Measurements from ENCODE around the gene MYO3B.
"Not testable (repeated sequence)": the region's sequence is repeated elsewhere in the genome, so short reads cannot be mapped to it uniquely, and the experiment has no call there.

Gene MYO3B

DNA sequence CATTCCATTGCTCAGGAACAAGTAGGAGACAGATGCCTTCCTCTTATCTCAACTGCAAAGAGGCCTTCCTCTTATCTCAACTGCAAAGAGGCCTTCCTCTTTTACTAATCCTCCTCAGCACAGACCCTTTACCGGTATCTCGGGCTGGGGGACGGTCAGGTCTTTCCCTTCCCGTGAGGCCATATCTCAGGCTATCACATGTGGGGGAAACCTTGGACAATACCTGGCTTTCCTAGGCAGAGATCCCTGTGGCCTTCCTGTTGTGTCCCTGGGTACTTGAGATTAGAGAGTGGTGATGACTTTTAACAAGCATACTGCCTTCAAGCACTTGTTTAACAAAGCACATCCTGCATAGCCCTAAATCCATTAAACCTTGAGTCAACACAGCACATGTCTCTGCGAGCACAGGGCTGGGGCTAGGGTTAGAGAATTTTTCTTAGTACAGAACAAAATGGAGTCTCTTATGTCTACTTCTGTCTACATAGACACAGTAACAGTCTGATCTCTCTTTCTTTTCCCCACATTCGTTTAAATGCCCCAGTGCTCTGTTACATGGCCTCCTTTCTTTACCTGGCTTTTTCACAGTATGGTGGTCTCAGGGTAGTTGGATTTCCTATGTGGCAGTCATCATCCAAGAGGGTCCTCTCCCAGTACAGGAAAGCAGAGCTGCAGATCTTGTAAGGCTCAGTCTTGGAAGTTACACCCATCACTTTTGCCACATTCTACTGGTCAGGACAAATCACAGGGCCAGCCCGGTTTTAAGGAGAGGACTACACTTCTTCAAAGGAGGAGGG is 86.0 kb downstream of the MYO3B start:
- FAIRE-seq, result not testable (repeated sequence)

DNA sequence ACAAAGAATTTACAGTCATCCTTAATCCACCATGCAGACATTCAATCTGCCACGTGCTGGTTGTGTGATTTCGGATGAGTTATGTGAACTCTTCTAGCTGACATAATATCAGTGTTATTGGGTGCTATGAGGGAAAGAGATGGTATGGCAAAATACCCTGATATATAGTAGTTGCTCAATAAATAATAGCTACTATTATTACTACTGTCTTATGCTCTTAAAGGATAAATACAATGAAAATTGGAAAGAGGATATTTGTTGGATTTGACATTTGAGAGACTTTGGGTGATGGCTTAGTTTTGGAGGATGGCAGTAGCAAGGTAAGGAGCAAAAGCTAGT is 86.5 kb downstream of the MYO3B start:
- FAIRE-seq, result no peak

- no peak for FAIRE-seq
These were observed 86.9 kb downstream of the MYO3B start for GRCh38 chr2:170264865-170265264.

GRCh38 chr2:170265321-170265720 is 87.4 kb downstream of the MYO3B start:
- FAIRE-seq, result no peak

- FAIRE-seq, result no peak
These were observed 88.4 kb downstream of the MYO3B start for GRCh38 chr2:170266358-170266757.

GRCh38 chr2:170267071-170267470 is 89.1 kb downstream of the MYO3B start:
- FAIRE-seq, result no peak

GRCh38 chr2:170270278-170270864 is 92.4 kb downstream of the MYO3B start:
- no peak for FAIRE-seq

GRCh38 chr2:170271340-170271739 is 93.4 kb downstream of the MYO3B start:
- no peak for FAIRE-seq

GRCh38 chr2:170276056-170276455 is 98.1 kb downstream of the MYO3B start:
- no peak for FAIRE-seq

DNA sequence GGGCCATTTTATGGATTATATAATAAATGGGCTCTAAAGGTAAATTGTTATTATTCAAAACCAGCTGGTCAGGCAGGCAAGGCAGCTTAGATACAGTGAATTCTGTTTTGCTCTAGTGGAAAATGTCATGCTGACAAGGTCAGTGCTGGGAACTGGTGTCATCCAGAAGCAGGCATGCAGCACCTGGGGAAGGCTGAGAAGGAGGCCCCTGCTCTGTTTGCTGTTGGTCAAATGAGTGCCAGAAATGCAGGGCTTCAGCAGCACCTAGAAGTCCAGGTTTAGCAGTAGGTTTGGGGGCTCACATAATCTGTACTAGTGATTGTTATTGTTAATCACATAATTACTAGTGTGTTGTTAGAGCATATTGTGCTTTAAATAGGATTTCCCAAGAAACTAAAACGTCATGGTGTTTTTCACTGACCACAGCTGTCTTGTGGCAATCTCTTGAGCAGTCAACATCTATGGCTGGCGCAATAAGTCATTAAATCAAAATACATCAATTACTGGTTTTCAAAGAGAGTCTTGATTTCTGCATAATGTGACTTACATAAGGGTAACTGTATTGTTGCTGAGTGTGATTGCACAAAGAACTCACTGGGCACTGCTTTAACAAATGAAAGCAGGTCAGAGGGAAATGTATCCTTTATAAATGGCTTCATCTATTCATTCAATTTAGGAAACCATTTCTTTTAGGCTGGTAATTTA is 99.1 kb downstream of the MYO3B start:
- FAIRE-seq, result no peak

DNA sequence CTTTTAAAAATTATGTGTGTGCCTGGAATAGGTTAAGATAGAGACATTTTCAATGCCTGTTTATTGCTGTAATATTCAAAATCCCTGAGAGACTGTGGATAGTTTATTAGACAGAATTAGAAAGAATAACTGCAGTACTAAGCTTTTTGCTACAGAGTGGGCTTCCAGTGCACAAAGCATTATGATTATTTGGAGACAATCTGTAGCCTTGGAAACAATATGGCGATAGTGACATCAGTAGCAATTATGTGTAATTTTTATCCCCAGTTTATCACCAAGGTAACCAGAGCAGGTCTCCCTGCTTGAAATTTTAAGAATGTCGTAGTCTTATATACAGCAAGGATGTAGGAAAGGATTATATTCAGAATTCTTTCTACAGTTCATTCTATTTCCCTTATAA is 100.0 kb downstream of the MYO3B start:
- FAIRE-seq, result no peak

- FAIRE-seq, result not testable (repeated sequence)
These were observed 101.7 kb downstream of the MYO3B start for GRCh38 chr2:170279615-170280014.

DNA sequence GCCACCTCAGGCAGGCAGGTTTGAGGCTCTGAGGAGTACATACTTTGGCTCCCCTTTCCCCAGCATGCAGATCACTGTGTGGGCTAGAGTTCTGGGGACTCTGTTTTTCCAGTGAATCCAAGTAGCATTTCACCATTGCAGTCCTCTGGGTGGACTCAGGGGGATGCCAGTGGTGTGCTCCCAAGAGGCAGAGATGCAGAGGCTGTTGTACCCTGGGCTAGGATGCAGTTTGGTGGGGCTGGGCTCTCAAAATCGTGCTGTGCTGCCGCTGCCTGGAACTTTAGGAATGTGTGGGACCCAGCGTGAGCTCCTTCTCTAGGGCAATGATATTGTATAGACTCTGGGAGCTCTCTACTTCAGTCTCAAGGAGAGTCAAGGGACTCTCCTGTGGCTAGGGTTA is 104.9 kb downstream of the MYO3B start:
- no peak for FAIRE-seq

- FAIRE-seq, result no peak
These were observed 106.3 kb downstream of the MYO3B start for GRCh38 chr2:170284205-170284604.

- FAIRE-seq, result no peak
These were observed 110.9 kb downstream of the MYO3B start for GRCh38 chr2:170288859-170289258.

DNA sequence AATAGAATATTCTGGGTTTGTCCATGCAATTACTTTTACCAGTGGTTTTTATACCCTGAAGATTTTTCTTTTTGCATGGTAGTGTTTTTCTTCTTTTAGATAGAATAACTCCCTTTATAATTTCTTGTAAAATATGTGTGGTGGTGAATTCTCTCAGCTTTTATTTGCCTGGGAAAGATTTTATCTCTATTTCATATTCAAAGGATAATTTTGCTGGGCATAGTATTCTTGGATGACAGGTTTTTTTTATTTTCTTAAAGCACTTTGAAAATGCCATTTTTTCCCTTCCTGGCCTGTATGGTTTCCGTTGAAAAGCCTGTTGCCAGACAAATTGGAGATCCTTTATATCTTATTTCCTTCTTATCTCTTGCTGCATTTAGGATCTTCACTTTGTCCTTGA is 113.5 kb downstream of the MYO3B start:
- FAIRE-seq, result no peak

DNA sequence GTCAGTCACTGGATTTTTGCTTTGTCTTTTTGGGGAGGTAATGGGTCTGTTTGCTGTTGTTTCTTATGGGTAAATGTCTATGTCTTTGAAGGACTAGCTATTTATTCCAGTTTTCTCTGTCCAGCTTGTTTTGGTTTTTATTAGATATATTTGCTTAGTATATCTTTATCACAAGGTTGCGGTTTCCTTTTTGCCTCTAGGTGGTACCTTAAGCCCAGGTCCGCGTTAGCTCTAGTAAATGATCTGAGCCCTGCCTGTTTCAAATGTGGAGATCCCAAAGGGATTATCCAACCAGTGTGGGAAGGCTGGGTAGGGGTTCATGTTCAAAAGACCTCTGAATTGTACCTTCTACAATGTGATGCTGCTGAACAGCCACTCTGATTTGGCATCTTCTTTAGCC is 114.5 kb downstream of the MYO3B start:
- no peak for FAIRE-seq

DNA sequence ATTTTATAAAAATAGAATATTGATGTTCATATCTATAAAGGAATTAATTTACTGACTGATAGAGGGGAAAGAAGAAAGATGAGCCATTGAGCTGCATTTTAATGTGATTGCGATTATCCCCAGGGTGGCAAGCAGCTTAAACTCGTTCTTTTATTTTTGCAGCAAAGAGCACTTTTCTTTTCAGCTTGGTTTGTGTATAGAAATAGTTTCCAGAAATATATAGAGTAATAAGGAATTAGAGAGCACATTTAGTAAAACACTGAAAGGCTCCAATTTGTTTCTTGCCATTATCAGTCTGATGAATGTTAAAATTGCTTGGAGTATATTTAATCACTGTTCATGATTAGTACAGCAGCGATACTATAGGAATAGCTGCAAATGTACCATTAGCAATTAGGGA is 119.5 kb downstream of the MYO3B start:
- no peak for FAIRE-seq

- FAIRE-seq, result no peak
These were observed 120.2 kb downstream of the MYO3B start for GRCh38 chr2:170298115-170298514.

- FAIRE-seq, result peak; percentile 49
These were observed 121.0 kb downstream of the MYO3B start for GRCh38 chr2:170298861-170299429.

DNA sequence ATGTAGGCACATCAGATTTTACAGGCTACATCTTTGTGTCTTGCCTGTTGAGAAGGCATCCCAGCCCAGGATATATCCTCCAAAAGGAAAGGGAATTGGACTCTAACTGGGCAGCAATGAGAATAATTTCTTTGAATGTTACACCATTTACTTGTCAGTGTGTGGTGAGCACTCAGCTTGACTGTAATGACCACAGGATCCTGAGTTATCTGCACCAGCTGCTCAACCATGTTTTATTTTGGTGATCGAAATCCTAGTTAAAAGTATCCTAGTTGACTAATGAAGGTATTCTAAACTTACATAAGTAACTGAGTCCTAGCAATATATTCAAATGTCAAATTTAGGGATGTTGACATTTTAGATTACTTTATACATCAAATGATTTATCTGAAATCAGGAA is 123.0 kb downstream of the MYO3B start:
- no peak for FAIRE-seq

GRCh38 chr2:170301626-170302025 is 123.7 kb downstream of the MYO3B start:
- no peak for FAIRE-seq

GRCh38 chr2:170305711-170306110 is 127.8 kb downstream of the MYO3B start:
- no peak for FAIRE-seq

Data from G401.6 (cell line).